Stimulated activated memory B cell treated with anti-CD40 and anti-IgM and Interleukin-4, amounts not matched to agents 10 μg/mL and 1 μg/mL and 100 μg/mL, for 72 hours (primary cell): Measurements from ENCODE around the gene C8B.

Experiments used
- ATAC-seq: fragments of 150-1000 bp; cut with Tn5 transposase; 2 replicates; pipeline ENCODE4 v1.10.0; 2021
- H3K27ac Mint-ChIP-seq: one replicate; pipeline ENCODE4 v1.8.0; 2022; ENCODE audit warnings: mild to moderate bottlenecking, mixed read lengths
- H3K27me3 Mint-ChIP-seq: one replicate; pipeline ENCODE4 v1.8.0; 2022; ENCODE audit warnings: mixed read lengths
- H3K36me3 Mint-ChIP-seq: one replicate; pipeline ENCODE4 v1.8.0; 2022; ENCODE audit warnings: mixed read lengths
- H3K4me1 Mint-ChIP-seq: one replicate; pipeline ENCODE4 v1.8.0; 2022; ENCODE audit warnings: mixed read lengths
- H3K4me3 Mint-ChIP-seq: one replicate; pipeline ENCODE4 v1.8.0; 2022; ENCODE audit warnings: mild to moderate bottlenecking, moderate library complexity, mixed read lengths
- H3K9me3 Mint-ChIP-seq: one replicate; pipeline ENCODE4 v1.8.0; 2022; ENCODE audit warnings: mixed read lengths

The C8B gene

GRCh38 chr1:56979986-56980755 lies 14.4 kb upstream of the C8B start:
- Mint-ChIP-seq H3K27ac (no peak overlapping the region), H3K36me3 (no peaks in the 10 kb centered on the region), H3K4me1 (no peaks in the 10 kb centered on the region), H3K9me3 (peaks cover 3% of the 10 kb centered on the region), H3K4me3 (no peak overlapping the region), H3K27me3 (no peaks in the 10 kb centered on the region)
- no peak for ATAC-seq

- no peak overlapping the region for H3K4me3 Mint-ChIP-seq
- H3K4me1 Mint-ChIP-seq: no peaks in the 10 kb centered on the region
- peaks cover 3% of the 10 kb centered on the region for H3K9me3 Mint-ChIP-seq
- ATAC-seq: no peak
- H3K27me3 Mint-ChIP-seq: no peaks in the 10 kb centered on the region
- H3K36me3 Mint-ChIP-seq: no peaks in the 10 kb centered on the region
- H3K27ac Mint-ChIP-seq: no peak overlapping the region
Observed at GRCh38 chr1:56978819-56979218, 13.0 kb upstream of the C8B start.

GRCh38 chr1:56977910-56978309 lies 12.1 kb upstream of the C8B start:
- no peak for ATAC-seq
- no peaks in the 10 kb centered on the region for H3K27me3 Mint-ChIP-seq
- no peak overlapping the region for H3K4me3 Mint-ChIP-seq
- H3K4me1 Mint-ChIP-seq: no peaks in the 10 kb centered on the region
- no peak overlapping the region for H3K27ac Mint-ChIP-seq
- H3K36me3 Mint-ChIP-seq: no peaks in the 10 kb centered on the region
- peaks cover 3% of the 10 kb centered on the region for H3K9me3 Mint-ChIP-seq

- Mint-ChIP-seq H3K27ac (no peak overlapping the region), H3K36me3 (no peaks in the 10 kb centered on the region), H3K4me3 (no peak overlapping the region), H3K27me3 (no peaks in the 10 kb centered on the region), H3K4me1 (no peaks in the 10 kb centered on the region), H3K9me3 (peaks cover 3% of the 10 kb centered on the region)
- ATAC-seq: no peak
Observed at GRCh38 chr1:56975446-56975845, 9.6 kb upstream of the C8B start.

- Mint-ChIP-seq H3K27me3 (no peaks in the 10 kb centered on the region), H3K4me3 (no peak overlapping the region), H3K27ac (no peak overlapping the region), H3K4me1 (no peaks in the 10 kb centered on the region), H3K36me3 (no peaks in the 10 kb centered on the region), H3K9me3 (peaks cover 3% of the 10 kb centered on the region)
- ATAC-seq: no peak
Observed at GRCh38 chr1:56973923-56974742, 8.3 kb upstream of the C8B start.

GRCh38 chr1:56972976-56973375 lies 7.2 kb upstream of the C8B start:
- ATAC-seq: no peak
- Mint-ChIP-seq H3K4me1 (no peaks in the 10 kb centered on the region), H3K4me3 (no peak overlapping the region), H3K9me3 (peaks cover 3% of the 10 kb centered on the region), H3K27me3 (no peaks in the 10 kb centered on the region), H3K36me3 (no peaks in the 10 kb centered on the region), H3K27ac (no peak overlapping the region)

- no peak overlapping the region for H3K27ac Mint-ChIP-seq
- H3K27me3 Mint-ChIP-seq: no peaks in the 10 kb centered on the region
- H3K36me3 Mint-ChIP-seq: no peaks in the 10 kb centered on the region
- no peaks in the 10 kb centered on the region for H3K9me3 Mint-ChIP-seq
- no peak for ATAC-seq
- no peak overlapping the region for H3K4me3 Mint-ChIP-seq
- no peaks in the 10 kb centered on the region for H3K4me1 Mint-ChIP-seq
Observed at GRCh38 chr1:56970280-56970679, 4.5 kb upstream of the C8B start.

GRCh38 chr1:56968878-56969495 lies 3.2 kb upstream of the C8B start:
- Mint-ChIP-seq H3K36me3 (no peaks in the 10 kb centered on the region), H3K4me3 (no peak overlapping the region), H3K9me3 (no peaks in the 10 kb centered on the region), H3K27ac (no peak overlapping the region), H3K4me1 (no peaks in the 10 kb centered on the region), H3K27me3 (no peaks in the 10 kb centered on the region)
- ATAC-seq: no peak

GRCh38 chr1:56967900-56968832 lies 2.4 kb upstream of the C8B start:
- Mint-ChIP-seq H3K9me3 (no peaks in the 10 kb centered on the region), H3K27me3 (no peaks in the 10 kb centered on the region), H3K27ac (no peak overlapping the region), H3K36me3 (no peaks in the 10 kb centered on the region), H3K4me1 (no peaks in the 10 kb centered on the region), H3K4me3 (no peak overlapping the region)
- ATAC-seq: no peak

- no peak for ATAC-seq
- Mint-ChIP-seq H3K36me3 (no peaks in the 10 kb centered on the region), H3K27me3 (no peaks in the 10 kb centered on the region), H3K4me3 (no peak overlapping the region), H3K4me1 (no peaks in the 10 kb centered on the region), H3K27ac (no peak overlapping the region), H3K9me3 (no peaks in the 10 kb centered on the region)
Observed at GRCh38 chr1:56967355-56967754, 1.5 kb upstream of the C8B start.

GRCh38 chr1:56966698-56966999 lies 834 bp upstream of the C8B start:
- ATAC-seq: no peak
- H3K36me3 Mint-ChIP-seq: no peaks in the 10 kb centered on the region
- H3K27ac Mint-ChIP-seq: no peak overlapping the region
- H3K27me3 Mint-ChIP-seq: no peaks in the 10 kb centered on the region
- H3K9me3 Mint-ChIP-seq: no peaks in the 10 kb centered on the region
- no peaks in the 10 kb centered on the region for H3K4me1 Mint-ChIP-seq
- no peak overlapping the region for H3K4me3 Mint-ChIP-seq

GRCh38 chr1:56965191-56965590 lies 624 bp downstream of the C8B start:
- Mint-ChIP-seq H3K36me3 (no peaks in the 10 kb centered on the region), H3K9me3 (no peaks in the 10 kb centered on the region), H3K27me3 (no peaks in the 10 kb centered on the region), H3K4me1 (no peaks in the 10 kb centered on the region), H3K27ac (no peak overlapping the region), H3K4me3 (no peak overlapping the region)
- ATAC-seq: no peak

- Mint-ChIP-seq H3K9me3 (no peaks in the 10 kb centered on the region), H3K27me3 (no peaks in the 10 kb centered on the region), H3K36me3 (no peaks in the 10 kb centered on the region), H3K27ac (no peak overlapping the region), H3K4me1 (no peaks in the 10 kb centered on the region), H3K4me3 (no peak overlapping the region)
- no peak for ATAC-seq
Observed at GRCh38 chr1:56964349-56965017, 1.3 kb downstream of the C8B start.

- Mint-ChIP-seq H3K4me1 (no peaks in the 10 kb centered on the region), H3K9me3 (no peaks in the 10 kb centered on the region), H3K27me3 (no peaks in the 10 kb centered on the region)
Observed at GRCh38 chr1:56963667-56964066, 2.1 kb downstream of the C8B start.

More at GRCh38 chr1:56963667-56964066, 2.1 kb downstream of the C8B start:
- Mint-ChIP-seq H3K4me3 (no peak overlapping the region), H3K27ac (no peak overlapping the region), H3K36me3 (no peaks in the 10 kb centered on the region)
- ATAC-seq: no peak
